ENCODE data around the gene CARD8. TPM values are rescaled to one million over a fixed set of nuclear protein-coding genes. Genes with fewer than 3 reads are reported as not detected.

The CARD8 gene
- total RNA-seq, 1 donor from 2014 or later: 6.3 TPM

DNA sequence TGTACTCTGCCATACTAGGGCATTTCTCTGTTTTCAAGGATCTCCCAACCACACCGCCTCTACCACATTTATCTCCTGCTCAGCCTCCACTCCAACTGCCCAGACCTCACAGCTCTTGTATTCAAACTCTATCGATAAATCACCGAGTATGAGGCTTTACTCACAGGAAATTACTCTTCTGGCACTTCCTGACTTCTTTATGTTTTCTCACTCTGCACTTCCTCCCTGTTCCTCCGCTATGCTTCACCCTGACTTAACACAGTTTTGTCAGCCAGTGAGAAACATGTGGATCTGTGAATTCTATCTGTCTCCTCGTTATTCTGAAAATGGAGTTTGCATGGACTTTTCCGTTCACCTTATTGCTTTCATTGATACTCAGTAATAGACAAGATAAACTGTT is 2.6 kb upstream of the CARD8 start:
- H3K4me3 ChIP-seq (ENCODE audit: low read depth, low read length): no peak overlapping the region
- DNase-seq (ENCODE audit: low read depth): no peak

DNA sequence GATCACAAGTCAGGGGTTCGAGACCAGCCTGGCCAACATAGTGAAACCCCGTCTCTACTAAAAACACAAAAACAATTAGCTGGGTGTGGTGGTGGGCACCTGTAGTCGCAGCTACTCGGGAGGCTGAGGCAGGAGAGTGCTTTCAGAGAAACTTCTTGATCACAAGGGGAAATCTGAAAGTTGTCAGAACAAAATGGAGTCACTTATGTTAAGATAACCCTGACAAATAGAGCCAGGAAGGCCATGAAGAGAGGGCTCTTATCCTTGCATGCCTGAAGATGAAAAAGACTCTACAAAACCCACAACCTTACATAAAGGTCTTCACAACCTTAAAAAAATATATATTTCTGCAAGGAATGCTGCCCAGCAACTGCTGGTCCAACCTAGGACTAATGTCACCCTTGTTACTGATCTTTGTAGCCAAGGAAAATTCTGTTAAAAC is 1.2 kb downstream of the CARD8 start:
- TF ChIP-seq CTCF (conservative IDR thresholded peaks at IDR 0.05; ENCODE audit: low read depth, low read length): no peak
- peak overlapping the region; percentile 94 for H3K4me3 ChIP-seq (ENCODE audit: low read depth, low read length)
- DNase-seq (ENCODE audit: low read depth): no peak

More for the DNA sequence above, 2.6 kb upstream of the CARD8 start:
- no peak for TF ChIP-seq CTCF (conservative IDR thresholded peaks at IDR 0.05; ENCODE audit: low read depth, low read length)

GRCh38 chr19:48253999-48254398 is 1.7 kb downstream of the CARD8 start:
- no peak for DNase-seq (ENCODE audit: low read depth)
- no peak overlapping the region for H3K4me3 ChIP-seq (ENCODE audit: low read depth, low read length)
- no peak for TF ChIP-seq CTCF (conservative IDR thresholded peaks at IDR 0.05; ENCODE audit: low read depth, low read length)

GRCh38 chr19:48252609-48253008 is 3.1 kb downstream of the CARD8 start:
- no peak overlapping the region for H3K4me3 ChIP-seq (ENCODE audit: low read depth, low read length)
- no peak for TF ChIP-seq CTCF (conservative IDR thresholded peaks at IDR 0.05; ENCODE audit: low read depth, low read length)
- no peak for DNase-seq (ENCODE audit: low read depth)

- no peak overlapping the region for H3K4me3 ChIP-seq (ENCODE audit: low read depth, low read length)
- TF ChIP-seq CTCF (conservative IDR thresholded peaks at IDR 0.05; ENCODE audit: low read depth, low read length): no peak
- DNase-seq (ENCODE audit: low read depth): no peak
Measured at GRCh38 chr19:48250290-48251025, 5.3 kb downstream of the CARD8 start.

DNA sequence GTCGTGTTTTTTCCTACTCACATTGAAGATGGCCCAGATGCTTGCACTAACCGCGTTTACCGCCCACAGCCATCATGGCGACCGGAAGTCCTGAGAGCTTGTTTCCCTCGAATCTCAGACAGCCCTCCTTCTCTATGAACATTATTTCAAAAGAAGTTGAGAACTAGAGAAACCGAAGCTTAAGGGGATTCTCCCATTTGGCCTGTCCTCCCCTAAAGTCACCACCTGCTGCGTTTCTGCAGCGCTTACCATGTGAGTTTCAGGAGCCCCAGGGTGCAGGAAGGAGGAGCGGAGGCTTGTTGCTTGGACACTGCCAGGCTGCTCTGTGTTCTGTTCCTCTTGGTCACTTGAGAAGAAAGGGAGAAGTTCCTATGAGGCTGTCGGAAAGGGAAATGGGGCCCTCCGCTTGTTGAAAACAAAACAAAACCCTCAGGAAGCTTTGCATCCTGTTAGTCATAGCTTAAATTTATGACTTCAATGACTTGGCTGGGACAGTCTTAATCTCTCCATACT is 6.2 kb downstream of the CARD8 start:
- H3K4me3 ChIP-seq (ENCODE audit: low read depth, low read length): no peak overlapping the region
- no peak for DNase-seq (ENCODE audit: low read depth)
- TF ChIP-seq CTCF (conservative IDR thresholded peaks at IDR 0.05; ENCODE audit: low read depth, low read length): no peak
